OCI-LY3 (cell line): ENCODE results near the gene SEC14L6.

ENCODE experiments used
- CTCF ChIP-seq: fragments of 200-600, 300-600 bp; sonication (generic); IDR thresholded peaks from 2 replicates; pipeline ENCODE4 v1.5.1; 2014; ENCODE audit warnings: antibody characterized with exemption, low read length, low read depth
- EZH2phosphoT487 ChIP-seq: fragments of 200-600 bp; shearing (Covaris generic); IDR thresholded peaks from 2 replicates; pipeline ENCODE4 v1.6.1; 2018; ENCODE audit warnings: antibody characterized with exemption, mixed run types, low read depth

GRCh38 chr22:30542811-30543188 lies 3.7 kb downstream of the SEC14L6 start:
- TF ChIP-seq CTCF (no peak), EZH2phosphoT487 (no peak)
